ENCODE data around the gene LMX1B. TPM values are rescaled to one million over a fixed set of nuclear protein-coding genes. Genes with fewer than 3 reads are reported as not detected.

The LMX1B gene
- total RNA-seq, 1 experiment from 2014 or later, result 11.3 TPM

DNA sequence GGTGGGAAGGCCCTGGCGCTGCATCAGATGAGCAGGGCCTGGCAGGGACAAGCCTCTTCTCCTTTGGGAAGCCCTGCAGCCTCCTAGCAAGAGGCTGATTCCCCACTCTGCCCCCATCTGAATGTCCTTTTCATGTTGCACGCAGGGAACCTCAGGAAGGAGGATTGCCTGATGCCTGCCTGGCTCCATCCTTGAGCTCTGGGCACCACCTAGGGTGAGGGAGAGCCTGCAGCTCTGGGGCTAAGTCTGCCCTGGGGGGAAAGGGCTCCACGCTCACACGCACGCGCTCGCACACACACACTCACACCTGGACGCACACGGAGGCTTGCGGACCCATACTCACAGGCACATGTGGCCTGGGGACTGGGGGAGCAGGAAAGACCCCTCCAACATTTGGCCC is 86.6 kb downstream of the LMX1B start:
- BruUV-seq (replicated peaks), result no TSS peak
- H3K9me3 ChIP-seq (ENCODE audit: control insufficient read depth in 1 of 2, insufficient read depth in 1 of 2, low read depth in 1 of 2, low read length in 2 of 2), result no peaks in the 10 kb centered on the region
- H3K4me3 ChIP-seq (replicated peaks in 1 of 2; ENCODE audit: low read depth in 1 of 2, low read length in 2 of 2), result no peak overlapping the region
- no peak overlapping the region for H2AFZ ChIP-seq (ENCODE audit: low read depth, low read length, poor library complexity, severe bottlenecking)
- H3K9me2 ChIP-seq (ENCODE audit: insufficient read depth), result no peaks in the 10 kb centered on the region
- POLR2A ChIA-PET, result no interaction called here
- CTCF ChIA-PET, result interaction anchor here (5.9 kb wide), 1 partner anchor 11 kb away, joined by 47 read pairs; no protein-coding TSS in a partner anchor
- no peaks in the 10 kb centered on the region for H3K36me3 ChIP-seq (ENCODE audit: control insufficient read depth in 1 of 2, insufficient read depth in 2 of 2, low read length in 2 of 2)
- DNase-seq (ENCODE audit: low read depth, low spot score), result no peak
- no peaks in the 10 kb centered on the region for H4K20me1 ChIP-seq (ENCODE audit: insufficient read depth)
- H3K9ac ChIP-seq (ENCODE audit: low read length), result no peak overlapping the region
- no peak for TF ChIP-seq EZH2 (IDR thresholded peaks at IDR 0.05)
- no peak for TF ChIP-seq ZFX (IDR thresholded peaks at IDR 0.05)
- TF ChIP-seq SIN3A (IDR thresholded peaks at IDR 0.05; ENCODE audit: low read depth), result no peak
- TF ChIP-seq CBX3 (IDR thresholded peaks at IDR 0.05; ENCODE audit: low read depth), result no peak
- TF ChIP-seq CEBPB (IDR thresholded peaks at IDR 0.05; ENCODE audit: low read depth), result no peak
- no peak for TF ChIP-seq TCF7L2 (IDR thresholded peaks at IDR 0.05; ENCODE audit: borderline replicate concordance, extremely low read depth, insufficient read depth, insufficient read length)
- TF ChIP-seq, protein P1, sequence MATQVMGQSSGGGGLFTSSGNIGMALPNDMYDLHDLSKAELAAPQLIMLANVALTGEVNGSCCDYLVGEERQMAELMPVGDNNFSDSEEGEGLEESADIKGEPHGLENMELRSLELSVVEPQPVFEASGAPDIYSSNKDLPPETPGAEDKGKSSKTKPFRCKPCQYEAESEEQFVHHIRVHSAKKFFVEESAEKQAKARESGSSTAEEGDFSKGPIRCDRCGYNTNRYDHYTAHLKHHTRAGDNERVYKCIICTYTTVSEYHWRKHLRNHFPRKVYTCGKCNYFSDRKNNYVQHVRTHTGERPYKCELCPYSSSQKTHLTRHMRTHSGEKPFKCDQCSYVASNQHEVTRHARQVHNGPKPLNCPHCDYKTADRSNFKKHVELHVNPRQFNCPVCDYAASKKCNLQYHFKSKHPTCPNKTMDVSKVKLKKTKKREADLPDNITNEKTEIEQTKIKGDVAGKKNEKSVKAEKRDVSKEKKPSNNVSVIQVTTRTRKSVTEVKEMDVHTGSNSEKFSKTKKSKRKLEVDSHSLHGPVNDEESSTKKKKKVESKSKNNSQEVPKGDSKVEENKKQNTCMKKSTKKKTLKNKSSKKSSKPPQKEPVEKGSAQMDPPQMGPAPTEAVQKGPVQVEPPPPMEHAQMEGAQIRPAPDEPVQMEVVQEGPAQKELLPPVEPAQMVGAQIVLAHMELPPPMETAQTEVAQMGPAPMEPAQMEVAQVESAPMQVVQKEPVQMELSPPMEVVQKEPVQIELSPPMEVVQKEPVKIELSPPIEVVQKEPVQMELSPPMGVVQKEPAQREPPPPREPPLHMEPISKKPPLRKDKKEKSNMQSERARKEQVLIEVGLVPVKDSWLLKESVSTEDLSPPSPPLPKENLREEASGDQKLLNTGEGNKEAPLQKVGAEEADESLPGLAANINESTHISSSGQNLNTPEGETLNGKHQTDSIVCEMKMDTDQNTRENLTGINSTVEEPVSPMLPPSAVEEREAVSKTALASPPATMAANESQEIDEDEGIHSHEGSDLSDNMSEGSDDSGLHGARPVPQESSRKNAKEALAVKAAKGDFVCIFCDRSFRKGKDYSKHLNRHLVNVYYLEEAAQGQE (IDR thresholded peaks at IDR 0.05; ENCODE audit: low read depth), result no peak
- TF ChIP-seq, protein P2, sequence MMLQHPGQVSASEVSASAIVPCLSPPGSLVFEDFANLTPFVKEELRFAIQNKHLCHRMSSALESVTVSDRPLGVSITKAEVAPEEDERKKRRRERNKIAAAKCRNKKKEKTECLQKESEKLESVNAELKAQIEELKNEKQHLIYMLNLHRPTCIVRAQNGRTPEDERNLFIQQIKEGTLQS (IDR thresholded peaks at IDR 0.05), result no peak
- TF ChIP-seq YY1 (IDR thresholded peaks at IDR 0.05; ENCODE audit: extremely low read depth, insufficient replicate concordance, low read depth, low read length), result no peak
- no peak for TF ChIP-seq POLR2A (IDR thresholded peaks at IDR 0.05; ENCODE audit: borderline replicate concordance, extremely low read depth, insufficient read depth, insufficient read length)
- no peak for TF ChIP-seq SRF (IDR thresholded peaks at IDR 0.05; ENCODE audit: low read depth)
- no peak for TF ChIP-seq EZH2phosphoT487 (IDR thresholded peaks at IDR 0.05; ENCODE audit: borderline replicate concordance)
- TF ChIP-seq SP1 (IDR thresholded peaks at IDR 0.05; ENCODE audit: low read depth), result no peak
- no peak for TF ChIP-seq RAD21 (IDR thresholded peaks at IDR 0.05; ENCODE audit: low read depth)
- TF ChIP-seq, protein P3, sequence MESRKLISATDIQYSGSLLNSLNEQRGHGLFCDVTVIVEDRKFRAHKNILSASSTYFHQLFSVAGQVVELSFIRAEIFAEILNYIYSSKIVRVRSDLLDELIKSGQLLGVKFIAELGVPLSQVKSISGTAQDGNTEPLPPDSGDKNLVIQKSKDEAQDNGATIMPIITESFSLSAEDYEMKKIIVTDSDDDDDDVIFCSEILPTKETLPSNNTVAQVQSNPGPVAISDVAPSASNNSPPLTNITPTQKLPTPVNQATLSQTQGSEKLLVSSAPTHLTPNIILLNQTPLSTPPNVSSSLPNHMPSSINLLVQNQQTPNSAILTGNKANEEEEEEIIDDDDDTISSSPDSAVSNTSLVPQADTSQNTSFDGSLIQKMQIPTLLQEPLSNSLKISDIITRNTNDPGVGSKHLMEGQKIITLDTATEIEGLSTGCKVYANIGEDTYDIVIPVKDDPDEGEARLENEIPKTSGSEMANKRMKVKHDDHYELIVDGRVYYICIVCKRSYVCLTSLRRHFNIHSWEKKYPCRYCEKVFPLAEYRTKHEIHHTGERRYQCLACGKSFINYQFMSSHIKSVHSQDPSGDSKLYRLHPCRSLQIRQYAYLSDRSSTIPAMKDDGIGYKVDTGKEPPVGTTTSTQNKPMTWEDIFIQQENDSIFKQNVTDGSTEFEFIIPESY (IDR thresholded peaks at IDR 0.05; ENCODE audit: extremely low read depth, insufficient replicate concordance, low read length), result no peak
- TF ChIP-seq, protein P4, sequence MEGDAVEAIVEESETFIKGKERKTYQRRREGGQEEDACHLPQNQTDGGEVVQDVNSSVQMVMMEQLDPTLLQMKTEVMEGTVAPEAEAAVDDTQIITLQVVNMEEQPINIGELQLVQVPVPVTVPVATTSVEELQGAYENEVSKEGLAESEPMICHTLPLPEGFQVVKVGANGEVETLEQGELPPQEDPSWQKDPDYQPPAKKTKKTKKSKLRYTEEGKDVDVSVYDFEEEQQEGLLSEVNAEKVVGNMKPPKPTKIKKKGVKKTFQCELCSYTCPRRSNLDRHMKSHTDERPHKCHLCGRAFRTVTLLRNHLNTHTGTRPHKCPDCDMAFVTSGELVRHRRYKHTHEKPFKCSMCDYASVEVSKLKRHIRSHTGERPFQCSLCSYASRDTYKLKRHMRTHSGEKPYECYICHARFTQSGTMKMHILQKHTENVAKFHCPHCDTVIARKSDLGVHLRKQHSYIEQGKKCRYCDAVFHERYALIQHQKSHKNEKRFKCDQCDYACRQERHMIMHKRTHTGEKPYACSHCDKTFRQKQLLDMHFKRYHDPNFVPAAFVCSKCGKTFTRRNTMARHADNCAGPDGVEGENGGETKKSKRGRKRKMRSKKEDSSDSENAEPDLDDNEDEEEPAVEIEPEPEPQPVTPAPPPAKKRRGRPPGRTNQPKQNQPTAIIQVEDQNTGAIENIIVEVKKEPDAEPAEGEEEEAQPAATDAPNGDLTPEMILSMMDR (IDR thresholded peaks at IDR 0.05 in 2 of 3, conservative IDR thresholded peaks at IDR 0.05 in 1 of 3; ENCODE audit: borderline replicate concordance in 1 of 3, insufficient read depth in 1 of 3, low read depth in 2 of 3, low read length in 2 of 3), result no peak
- TF ChIP-seq ZNF274 (IDR thresholded peaks at IDR 0.05; ENCODE audit: low read depth, low read length), result no peak
- no peak for TF ChIP-seq ELF1 (IDR thresholded peaks at IDR 0.05; ENCODE audit: borderline replicate concordance, low read depth)
- TF ChIP-seq, protein P5, sequence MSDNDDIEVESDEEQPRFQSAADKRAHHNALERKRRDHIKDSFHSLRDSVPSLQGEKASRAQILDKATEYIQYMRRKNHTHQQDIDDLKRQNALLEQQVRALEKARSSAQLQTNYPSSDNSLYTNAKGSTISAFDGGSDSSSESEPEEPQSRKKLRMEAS (IDR thresholded peaks at IDR 0.05), result no peak
- no peak for TF ChIP-seq POLR2AphosphoS5 (IDR thresholded peaks at IDR 0.05; ENCODE audit: low read depth, low read length)
- intact Hi-C loops (cut with micrococcal nuclease), result no loop called here
- peaks cover 13 to 21% of the 10 kb centered on the region in 2 experiments for H3K4me1 ChIP-seq (ENCODE audit: control insufficient read depth in 1 of 2, insufficient read depth in 2 of 2, low read length in 2 of 2)
- H3K27ac ChIP-seq (ENCODE audit: low read depth, low read length), result no peak overlapping the region
- H3K4me2 ChIP-seq (ENCODE audit: low read length), result no peak overlapping the region
- H3K27me3 ChIP-seq (ENCODE audit: insufficient read depth, low read length), result no peaks in the 10 kb centered on the region
- ATAC-seq, result no peak
- RAD21 ChIA-PET (ENCODE audit: low non-redundant PET in 1 of 2, low total read pairs in 2 of 2, uncharacterized antibody in 2 of 2, unreplicated experiment in 2 of 2), result no interaction called here
- no peaks in the 10 kb centered on the region for H3K79me2 ChIP-seq (ENCODE audit: insufficient read depth, low read length)

All from HCT116 (cell line).